HL-60/S4 treated with phorbol 12-myristate 13-acetate at 8.2 ng/mL for 4 days and 3 days (cell line): ENCODE results near the gene ZBED1.
"Not testable (repeated sequence)": the region's sequence is repeated elsewhere in the genome, so short reads cannot be mapped to it uniquely, and the experiment has no call there.

Source experiments
- in situ Hi-C: fragments of 300-500 bp; cut with MboI; formaldehyde crosslinking; loops from 2 replicates; pipeline ENCODE4 v1.15.0; 2022; ENCODE audit warnings: low sequenced_read_pairs

The ZBED1 gene

DNA sequence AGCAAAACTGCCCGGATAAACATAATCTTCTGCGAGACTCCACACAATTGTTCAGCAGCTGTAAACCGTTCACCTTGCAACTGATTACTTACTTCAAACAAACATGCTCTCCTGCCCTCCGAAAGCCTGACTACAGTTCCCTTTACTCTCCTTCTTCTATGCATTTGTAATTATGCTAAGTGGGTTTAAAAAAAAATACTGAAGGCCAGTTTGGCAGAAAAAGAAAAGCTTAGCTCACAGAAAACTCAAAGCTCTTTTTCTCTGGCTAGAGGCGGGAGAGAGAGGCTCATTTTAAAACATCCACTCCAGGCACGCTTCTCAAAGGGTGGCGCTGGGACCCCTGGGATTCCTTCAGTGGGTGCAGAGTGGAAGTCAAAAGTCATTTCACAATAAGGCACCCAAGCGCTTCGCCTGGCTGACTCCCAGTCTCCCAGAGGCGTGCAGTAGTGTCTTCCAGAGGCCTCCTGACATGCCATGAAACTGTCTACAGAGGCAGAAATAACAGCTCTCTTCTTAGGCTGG, 1.9 kb downstream of the ZBED1 start:
- in situ Hi-C loops: no loop called here

DNA sequence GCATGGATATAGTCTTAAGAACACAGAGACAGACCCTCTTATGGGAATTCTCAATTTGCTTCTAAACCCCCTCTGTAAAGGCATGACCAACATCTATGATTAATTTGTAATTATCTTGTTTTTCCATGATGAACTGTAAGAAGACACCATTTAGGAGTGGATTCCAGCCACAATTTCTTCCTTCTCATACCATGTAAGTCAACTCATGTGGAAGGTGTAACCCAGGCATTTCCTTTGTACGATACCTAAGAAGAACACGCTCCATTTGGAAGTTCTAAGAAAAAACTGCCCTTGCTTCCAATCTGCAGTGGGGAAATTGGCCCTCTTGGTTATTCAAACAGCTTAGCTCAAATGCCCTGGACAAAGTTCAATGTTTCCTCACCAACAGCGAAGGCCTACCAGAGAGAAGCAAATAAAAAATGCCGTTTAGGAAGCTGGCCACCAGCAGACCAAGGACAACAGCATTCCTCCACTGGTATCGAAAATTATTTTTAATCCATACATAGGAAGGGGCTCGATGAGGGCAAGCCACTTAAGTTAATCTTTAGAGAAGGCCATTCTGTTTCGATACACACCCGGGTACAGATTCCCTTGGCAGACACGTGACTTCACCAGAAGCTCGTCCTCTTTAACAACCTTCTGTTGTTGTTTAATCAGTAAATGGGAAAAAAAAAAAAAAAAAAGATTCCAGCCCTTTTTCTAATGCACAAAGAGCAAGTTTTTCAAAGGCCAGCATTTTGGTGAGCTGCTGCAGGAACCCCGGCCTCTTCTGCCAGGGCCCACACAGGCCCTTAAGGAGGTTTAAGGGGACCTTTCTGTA, 2.6 kb downstream of the ZBED1 start:
- in situ Hi-C loops: no loop called here

DNA sequence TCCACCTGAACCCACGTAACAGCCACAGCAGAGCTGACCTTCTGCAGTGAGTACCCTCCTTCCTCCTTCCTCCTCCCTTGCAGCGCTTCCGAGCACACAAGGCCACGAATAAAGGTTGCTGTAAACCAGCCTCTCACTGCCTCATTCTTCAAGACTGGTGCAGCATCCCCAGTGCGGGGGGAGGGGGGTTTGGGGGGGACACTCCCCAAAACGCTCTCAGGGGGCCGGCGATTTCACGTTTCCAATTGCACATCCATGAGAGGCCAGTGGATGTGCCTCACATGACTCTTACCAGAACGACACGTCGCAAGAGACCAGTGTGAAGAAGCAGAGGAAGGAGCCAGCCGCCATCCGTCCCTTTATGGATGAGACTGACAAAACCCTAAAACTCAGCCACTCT, 5.2 kb downstream of the ZBED1 start:
- in situ Hi-C loops: no loop called here

DNA sequence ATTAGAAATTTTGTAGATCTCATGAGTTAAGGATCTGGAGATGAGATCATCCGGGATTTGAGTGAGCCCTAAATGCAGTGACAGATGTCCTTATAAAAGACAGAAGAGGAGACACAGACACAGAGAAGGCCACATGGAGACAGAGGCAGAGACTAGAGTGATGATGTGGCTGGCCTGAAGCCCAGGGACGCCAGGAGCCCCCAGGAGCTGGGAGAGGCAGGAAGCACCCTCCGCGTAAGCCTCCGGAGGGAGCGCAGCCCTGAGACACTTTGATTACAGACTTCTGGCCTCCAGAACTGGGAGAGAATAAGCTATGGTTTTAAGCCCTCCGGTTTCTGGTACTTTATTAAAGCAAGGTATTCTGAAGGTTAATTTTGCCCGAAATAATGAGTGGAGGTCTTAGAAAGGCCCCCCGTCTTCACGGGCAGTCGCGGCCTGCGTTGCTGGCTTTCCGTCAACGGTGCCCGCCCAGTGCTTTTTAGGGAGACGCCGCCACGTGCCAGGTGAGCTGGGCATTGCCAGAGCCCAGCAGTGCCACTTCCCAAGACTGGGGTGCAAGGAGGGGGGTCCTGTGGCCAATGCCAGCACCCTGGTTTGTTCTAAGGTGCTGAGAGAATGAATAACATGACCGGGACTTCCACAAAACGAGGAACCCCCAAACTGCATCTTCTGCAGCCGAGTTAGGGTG, 8.1 kb downstream of the ZBED1 start:
- in situ Hi-C loops: no loop called here

- in situ Hi-C loops: no loop called here
These were observed 10.1 kb downstream of the ZBED1 start for GRCh38 chrX:2490634-2491033.

- in situ Hi-C loops: no loop called here
These were observed 11.0 kb downstream of the ZBED1 start for GRCh38 chrX:2489446-2490445.

DNA sequence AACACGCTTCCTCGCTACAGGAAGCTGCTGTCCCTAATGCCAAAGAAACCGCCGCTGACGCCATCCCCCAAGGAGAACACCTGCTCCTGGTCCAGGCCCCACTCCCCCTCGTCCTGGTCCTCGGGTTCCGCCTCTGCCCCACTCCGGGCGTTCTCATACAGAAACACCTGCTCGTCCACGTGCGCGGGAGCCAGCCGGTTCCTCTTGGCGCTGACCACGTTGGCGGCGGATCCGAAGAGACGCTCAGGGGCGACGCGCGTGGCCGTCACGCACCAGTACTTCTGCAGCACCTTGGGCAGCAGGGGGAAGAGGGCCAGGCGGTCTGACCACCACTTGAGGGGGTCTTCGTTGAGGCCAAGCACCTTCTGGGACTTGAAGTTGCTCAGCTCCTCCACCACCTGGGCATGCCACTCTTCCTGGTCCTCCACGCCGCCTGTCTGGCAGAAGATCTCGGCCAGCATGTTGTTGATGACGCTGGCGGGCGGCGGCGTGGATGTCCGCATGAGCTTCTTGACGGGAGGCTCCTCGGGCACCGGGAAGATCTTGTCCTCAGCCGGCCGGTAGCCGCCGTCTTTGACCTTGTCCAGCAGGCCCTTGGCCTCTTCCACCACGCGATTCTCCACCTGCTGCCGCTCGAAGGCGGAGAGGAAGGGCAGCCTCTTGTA, 12.0 kb downstream of the ZBED1 start:
- in situ Hi-C loops: no loop called here

- in situ Hi-C loops: no loop called here
These were observed 13.4 kb downstream of the ZBED1 start for GRCh38 chrX:2487366-2487765.

- in situ Hi-C loops: no loop called here
These were observed 14.2 kb downstream of the ZBED1 start for GRCh38 chrX:2486476-2487133.

GRCh38 chrX:2485789-2486345, 14.9 kb downstream of the ZBED1 start:
- in situ Hi-C loops: no loop called here

DNA sequence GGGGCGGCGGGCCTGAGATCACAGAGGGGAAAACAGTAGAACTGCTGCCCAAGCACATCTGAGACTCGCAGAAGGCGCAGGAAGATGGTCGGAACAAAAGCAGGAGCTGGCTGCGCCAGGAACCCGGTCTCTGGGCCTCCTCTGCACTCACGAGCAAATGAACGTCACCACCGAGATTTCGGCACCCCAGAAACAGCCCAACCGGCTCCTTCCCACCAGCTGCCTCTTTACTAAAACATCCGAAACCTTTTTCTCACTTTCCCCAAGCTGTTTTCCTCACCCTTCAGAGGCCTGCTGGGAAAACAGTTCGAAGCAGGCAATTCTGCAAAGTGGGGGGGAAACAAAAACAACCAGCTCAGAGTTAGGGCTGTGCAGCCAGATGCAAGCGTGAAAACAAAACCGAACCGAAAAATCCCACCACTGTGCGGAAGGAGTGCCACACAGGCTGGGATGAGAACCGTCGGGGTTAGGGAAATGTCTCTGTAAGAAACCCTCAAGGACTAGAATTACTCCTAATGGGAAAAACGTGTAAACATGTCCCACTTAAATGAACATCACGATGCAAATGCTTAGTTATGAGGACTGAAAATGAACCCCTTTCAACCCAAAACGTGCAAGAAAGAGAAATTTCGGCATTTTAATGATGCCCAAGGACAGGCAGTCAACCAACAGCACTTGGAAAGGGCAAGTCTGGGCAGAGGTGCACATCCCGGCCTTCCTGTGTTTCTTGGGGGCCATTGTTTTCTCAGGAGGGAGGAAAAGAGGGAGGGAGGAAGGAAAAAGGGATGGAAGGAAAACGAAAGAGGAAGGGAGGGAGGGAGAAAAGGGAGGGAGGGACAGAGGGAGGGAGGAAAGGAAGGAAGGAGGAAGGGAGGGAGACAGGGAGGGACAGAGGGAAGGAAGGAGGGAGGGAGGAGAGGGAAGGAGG, 15.8 kb downstream of the ZBED1 start:
- in situ Hi-C loops: no loop called here

- in situ Hi-C loops: no loop called here
These were observed 16.5 kb downstream of the ZBED1 start for GRCh38 chrX:2484256-2484655.

GRCh38 chrX:2483398-2484060, 17.2 kb downstream of the ZBED1 start:
- in situ Hi-C loops: no loop called here

DNA sequence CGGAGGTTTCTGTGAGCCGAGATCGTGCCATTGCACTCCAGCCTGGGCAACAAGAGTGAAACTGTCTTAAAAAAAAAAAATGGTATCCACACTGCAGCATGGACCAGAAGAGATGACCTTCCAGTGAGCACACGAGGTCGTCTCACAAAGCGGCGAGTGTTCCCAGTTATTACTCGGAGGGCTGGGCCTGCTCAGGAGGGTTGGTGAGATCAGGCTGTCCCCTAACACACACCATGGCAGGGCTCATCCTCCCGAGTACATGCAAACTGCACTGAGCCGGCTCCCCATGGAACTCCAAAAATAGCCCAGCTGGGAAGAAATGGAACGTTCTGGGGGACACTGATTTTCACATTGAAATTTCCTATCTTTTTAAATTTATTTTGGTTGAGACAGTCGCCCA, 19.2 kb downstream of the ZBED1 start:
- in situ Hi-C loops: not testable (repeated sequence)

GRCh38 chrX:2479982-2480381, 20.8 kb downstream of the ZBED1 start:
- in situ Hi-C loops: not testable (repeated sequence)

DNA sequence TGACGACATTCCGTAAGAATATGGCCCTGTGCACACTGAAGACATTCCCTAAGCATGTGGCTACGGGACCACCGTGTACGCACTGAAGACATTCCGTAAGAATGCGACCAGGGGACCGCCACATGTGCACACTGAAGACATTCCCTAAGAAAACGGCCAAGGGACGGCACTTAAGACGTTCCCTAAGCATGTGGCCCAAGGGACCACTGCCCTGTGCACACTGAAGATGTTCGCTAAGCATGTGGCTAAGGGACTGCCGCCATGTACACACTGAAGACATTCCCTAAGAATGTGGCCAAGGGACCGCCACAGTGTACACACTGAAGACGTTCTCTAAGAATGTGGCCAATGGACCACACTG, 21.4 kb downstream of the ZBED1 start:
- in situ Hi-C loops: no loop called here

- in situ Hi-C loops: no loop called here
These were observed 22.0 kb downstream of the ZBED1 start for GRCh38 chrX:2478546-2479419.
